Karpas-422 (cell line): ENCODE measurements around the gene POPDC2. TPM values are rescaled to one million over a fixed set of nuclear protein-coding genes. Genes with fewer than 3 reads are reported as not detected.
"Not testable (repeated sequence)": the region's sequence is repeated elsewhere in the genome, so short reads cannot be mapped to it uniquely, and the experiment has no call there.

Source experiments
- DNase-seq: peaks from one replicate; pipeline ENCODE4 v3.0.0-alpha.2; 2015
- H2AFZ ChIP-seq: fragments of 200-600 bp; sonication (generic); 2 replicates; pipeline ENCODE4 v1.6.1; 2014; ENCODE audit warnings: antibody characterized with exemption, low read length, mixed read lengths
- H3K27ac ChIP-seq: fragments of 200-600 bp; sonication (generic); 2 replicates; pipeline ENCODE4 v1.5.1; 2014; ENCODE audit warnings: mild to moderate bottlenecking, low read length, moderate library complexity
- H3K27me3 ChIP-seq: fragments of 200-600 bp; sonication (generic); 2 replicates; pipeline ENCODE4 v1.6.1; 2014; ENCODE audit warnings: low read length, mixed read lengths
- H3K36me3 ChIP-seq: fragments of 200-600 bp; sonication (generic); 2 replicates; pipeline ENCODE4 v1.6.1; 2014; ENCODE audit warnings: low read length, mixed read lengths; ENCODE audit not compliant: insufficient read depth
- H3K4me1 ChIP-seq: fragments of 200-600 bp; sonication (generic); 2 replicates; pipeline ENCODE4 v1.6.1; 2014; ENCODE audit warnings: mild to moderate bottlenecking, low read length, mixed read lengths
- H3K4me2 ChIP-seq: fragments of 200-600 bp; sonication (generic); 2 replicates; pipeline ENCODE4 v1.6.1; 2014; ENCODE audit warnings: low read length, low read depth, mild to moderate bottlenecking; ENCODE audit not compliant: poor library complexity, severe bottlenecking
- H3K4me3 ChIP-seq: fragments of 200-600 bp; sonication (generic); 2 replicates; pipeline ENCODE4 v1.5.1; 2014; ENCODE audit warnings: mild to moderate bottlenecking, antibody characterized with exemption, low read length, mixed read lengths
- H3K79me2 ChIP-seq: fragments of 200-600 bp; sonication (generic); 2 replicates; pipeline ENCODE4 v1.6.1; 2014; ENCODE audit warnings: mild to moderate bottlenecking, low read length, mixed read lengths
- H3K9ac ChIP-seq: fragments of 200-600 bp; sonication (generic); 2 replicates; pipeline ENCODE4 v1.6.0; 2014; ENCODE audit warnings: low read length
- H3K9me2 ChIP-seq: fragments of 200-600 bp; sonication (generic), shearing (Covaris generic); replicated peaks from 2 replicates; pipeline ENCODE4 v1.6.0; 2014; ENCODE audit warnings: mild to moderate bottlenecking, low read length, moderate library complexity; ENCODE audit not compliant: insufficient read depth
- H3K9me3 ChIP-seq: fragments of 300-700, 200-600 bp; sonication (generic); 2 replicates; pipeline ENCODE4 v1.6.1; 2014; ENCODE audit warnings: low read length, mixed read lengths
- H4K20me1 ChIP-seq: fragments of 200-600 bp; sonication (generic); 2 replicates; pipeline ENCODE4 v1.6.1; 2014; ENCODE audit warnings: mild to moderate bottlenecking, antibody characterized with exemption, low read length, low read depth; ENCODE audit not compliant: insufficient read depth
- total RNA-seq: library from RNA; depleted of rRNA; stranded (reverse); fragments of >200 nt; shearing (Covaris generic); gene quantifications from 2 replicates; pipeline ENCODE4 v1.2.3, GENCODE V29; 2014; ENCODE audit warnings: low replicate concordance

The POPDC2 gene
- total RNA-seq, 1 experiment from 2014 or later = 1.0 TPM

GRCh38 chr3:119695480-119695879 lies 35.1 kb upstream of the POPDC2 start:
- no peak overlapping the region for H3K4me2 ChIP-seq
- no peaks in the 10 kb centered on the region for H3K79me2 ChIP-seq
- no peaks in the 10 kb centered on the region for H3K9me3 ChIP-seq
- no peak overlapping the region for H3K27ac ChIP-seq
- H3K36me3 ChIP-seq = no peaks in the 10 kb centered on the region
- H3K4me3 ChIP-seq = no peak overlapping the region
- DNase-seq = peak; percentile 58
- H3K4me1 ChIP-seq = no peaks in the 10 kb centered on the region
- H3K9ac ChIP-seq = no peak overlapping the region
- no peak overlapping the region for H2AFZ ChIP-seq
- no peaks in the 10 kb centered on the region for H3K9me2 ChIP-seq
- H3K27me3 ChIP-seq = no peaks in the 10 kb centered on the region
- no peaks in the 10 kb centered on the region for H4K20me1 ChIP-seq

GRCh38 chr3:119690043-119690656 lies 29.8 kb upstream of the POPDC2 start:
- no peak for DNase-seq
- Histone ChIP-seq H3K4me2 (no peak overlapping the region), H3K4me3 (no peak overlapping the region), H3K9ac (no peak overlapping the region), H3K27ac (no peak overlapping the region), H3K4me1 (no peaks in the 10 kb centered on the region), H3K27me3 (no peaks in the 10 kb centered on the region), H3K9me2 (no peaks in the 10 kb centered on the region), H4K20me1 (no peaks in the 10 kb centered on the region), H3K9me3 (no peaks in the 10 kb centered on the region), H3K79me2 (no peaks in the 10 kb centered on the region), H3K36me3 (no peaks in the 10 kb centered on the region), H2AFZ (no peak overlapping the region)

- Histone ChIP-seq H3K36me3 (no peaks in the 10 kb centered on the region), H3K79me2 (no peaks in the 10 kb centered on the region), H3K4me1 (peaks cover 3% of the 10 kb centered on the region; the same call in 1 of the 2 replicates), H3K4me2 (no peak overlapping the region), H3K27ac (no peak overlapping the region), H3K9me3 (no peaks in the 10 kb centered on the region), H3K9me2 (no peaks in the 10 kb centered on the region), H3K4me3 (no peak overlapping the region), H2AFZ (no peak overlapping the region), H4K20me1 (no peaks in the 10 kb centered on the region), H3K9ac (no peak overlapping the region), H3K27me3 (no peaks in the 10 kb centered on the region)
- DNase-seq = no peak
These were observed 23.0 kb upstream of the POPDC2 start for GRCh38 chr3:119683421-119683820.

- Histone ChIP-seq H3K9me2 (no peaks in the 10 kb centered on the region), H3K9me3 (no peaks in the 10 kb centered on the region), H3K4me2 (no peak overlapping the region), H3K79me2 (peaks cover 5% of the 10 kb centered on the region), H3K27ac (no peak overlapping the region), H3K4me1 (peaks cover 10% of the 10 kb centered on the region), H4K20me1 (no peaks in the 10 kb centered on the region), H3K4me3 (no peak overlapping the region), H3K9ac (no peak overlapping the region), H2AFZ (no peak overlapping the region; the same call in 1 of the 2 replicates), H3K27me3 (no peaks in the 10 kb centered on the region), H3K36me3 (no peaks in the 10 kb centered on the region)
- peak; percentile 73 for DNase-seq
These were observed 20.9 kb upstream of the POPDC2 start for GRCh38 chr3:119681279-119681678.

- 0 out of 2 replicates have a peak overlapping the region, but pooled peaks have one; percentile 33 for H2AFZ ChIP-seq
- no peak overlapping the region for H3K9ac ChIP-seq
- H3K4me1 ChIP-seq = peaks cover 20% of the 10 kb centered on the region
- H3K9me3 ChIP-seq = no peaks in the 10 kb centered on the region
- H3K9me2 ChIP-seq = no peaks in the 10 kb centered on the region
- H3K79me2 ChIP-seq = peaks cover 19% of the 10 kb centered on the region
- DNase-seq = no peak
- 0 out of 2 replicates have a peak, but pooled peaks cover 4% of the 10 kb centered on the region for H4K20me1 ChIP-seq
- no peak overlapping the region for H3K27ac ChIP-seq
- H3K36me3 ChIP-seq = peaks cover 8% of the 10 kb centered on the region; the same call in 1 of the 2 replicates
- no peaks in the 10 kb centered on the region for H3K27me3 ChIP-seq
- no peak overlapping the region for H3K4me3 ChIP-seq
- H3K4me2 ChIP-seq = no peak overlapping the region
These were observed 19.5 kb upstream of the POPDC2 start for GRCh38 chr3:119679874-119680273.

- H3K9me2 ChIP-seq, DNase-seq, H3K9ac ChIP-seq, H3K9me3 ChIP-seq, H4K20me1 ChIP-seq, H2AFZ ChIP-seq, H3K27me3 ChIP-seq, H3K27ac ChIP-seq: not testable (repeated sequence)
- H3K79me2 ChIP-seq = peaks cover 23% of the 10 kb centered on the region
- H3K4me2 ChIP-seq = peak overlapping the region; percentile 98
- 0 out of 2 replicates have a peak overlapping the region, but pooled peaks have one; percentile 95 for H3K4me3 ChIP-seq
- H3K36me3 ChIP-seq = peaks cover 18% of the 10 kb centered on the region; the same call in 1 of the 2 replicates
- peaks cover 20% of the 10 kb centered on the region for H3K4me1 ChIP-seq
These were observed 17.8 kb upstream of the POPDC2 start for GRCh38 chr3:119678209-119678608.

GRCh38 chr3:119677641-119677934 lies 17.2 kb upstream of the POPDC2 start:
- H3K79me2 ChIP-seq = peaks cover 23% of the 10 kb centered on the region
- H3K9me3 ChIP-seq = no peaks in the 10 kb centered on the region
- H3K9me2 ChIP-seq = no peaks in the 10 kb centered on the region
- H3K27ac ChIP-seq = peak overlapping the region; percentile 72
- peaks cover 20% of the 10 kb centered on the region for H3K4me1 ChIP-seq
- DNase-seq = no peak
- peak overlapping the region; percentile 98 for H2AFZ ChIP-seq
- peaks cover 24% of the 10 kb centered on the region; the same call in 1 of the 2 replicates for H3K36me3 ChIP-seq
- peak overlapping the region; percentile 98 for H3K4me2 ChIP-seq
- H3K9ac ChIP-seq = peak overlapping the region; percentile 82
- 0 out of 2 replicates have a peak, but pooled peaks cover 4% of the 10 kb centered on the region for H4K20me1 ChIP-seq
- peak overlapping the region; percentile 95 for H3K4me3 ChIP-seq
- no peaks in the 10 kb centered on the region for H3K27me3 ChIP-seq

- Histone ChIP-seq H3K4me2 (peak within 1 kb of the TSS; percentile 98), H3K9ac (peak within 1 kb of the TSS; percentile 82), H3K36me3 (peaks cover 30% of the 10 kb centered on the region; the same call in 1 of the 2 replicates), H3K9me3 (no peaks in the 10 kb centered on the region), H4K20me1 (0 out of 2 replicates have a peak, but pooled peaks cover 4% of the 10 kb centered on the region), H3K4me1 (peaks cover 20% of the 10 kb centered on the region), H2AFZ (peak within 1 kb of the TSS; percentile 98), H3K79me2 (peaks cover 23% of the 10 kb centered on the region), H3K4me3 (peak within 1 kb of the TSS; percentile 95), H3K9me2 (no peaks in the 10 kb centered on the region), H3K27ac (peak within 1 kb of the TSS; percentile 72), H3K27me3 (no peaks in the 10 kb centered on the region)
- DNase-seq = peak; percentile 98
These were observed 16.6 kb upstream of the POPDC2 start, which contains the start of gene COX17 for GRCh38 chr3:119676771-119677640. Gene COX17, minus strand, starts transcription at chr3:119677406. Its CDS starts 96 bp downstream, at chr3:119677310.
